K562 (cell line): ENCODE measurements around the gene TCEAL1. TPM values are rescaled to one million over a fixed set of nuclear protein-coding genes. Genes with fewer than 3 reads are reported as not detected.

Experiments
- ATAC-seq: fragments of 200-7000 bp; cut with Tn5 transposase; 3 replicates; pipeline ENCODE4 v1.9.1; 2020; ENCODE audit warnings: moderate library complexity
- BruUV-seq: library from RNA; stranded (reverse); fragments of 400-500 nt; replicated peaks from 2 replicates; lab custom pipeline; 2021; lab: Mats Ljungman, UMichigan
- CTCF ChIA-PET: fragments of 300-600 bp; formaldehyde crosslinking; extraction: SDS; loops from one replicate; lab custom pipeline; 2021; ENCODE audit warnings: low intra/inter-chr PET ratio; lab: Yijun Ruan, JAX
- POLR2A ChIA-PET: fragments of 300-600, 350-650 bp; sonication (Branson Sonifier 250); formaldehyde crosslinking; extraction: SDS; loops from one replicate; lab custom pipeline; 2021; ENCODE audit warnings: antibody characterized with exemption, inconsistent platforms; lab: Yijun Ruan, JAX
- DNase-seq, 4 experiments: peaks; one replicate each; pipeline versions ENCODE4 v3.0.0 to v3.0.0-alpha.2; 2011 to 2018; ENCODE audit warnings: low spot score in 3 of 4, mixed read lengths in 3 of 4; ENCODE audit errors: extremely low read depth in 1 of 4
- FAIRE-seq: peaks from 2 replicates; lab custom pipeline; 2011; peaks lifted over from hg19 to GRCh38; lab: Jason Lieb, UNC
- H2AFZ ChIP-seq: 2 replicates; pipeline ENCODE4 v1.6.0; 2011; ENCODE audit warnings: low read depth, low read length, control low read depth, inconsistent platforms
- H3K27ac ChIP-seq: fragments of 200-600 bp; 3 replicates; pipeline ENCODE4 v1.8.0; 2011; ENCODE audit warnings: low read depth, mild to moderate bottlenecking, control low read depth, inconsistent platforms, low read length, moderate library complexity, mixed read lengths; ENCODE audit errors: extremely low read depth
- H3K27me3 ChIP-seq, 2 experiments: fragments of 300-600 bp in 1 of 2; 2 replicates in 1 of 2; 3 replicates in 1 of 2; pipeline versions ENCODE4 v1.6.0 to v1.8.0; 2011; ENCODE audit warnings: inconsistent platforms in 2 of 2, low read length in 2 of 2, mild to moderate bottlenecking in 1 of 2, mixed read lengths in 1 of 2, moderate library complexity in 1 of 2; ENCODE audit not compliant: control insufficient read depth in 2 of 2, insufficient read depth in 2 of 2
- H3K36me3 ChIP-seq: fragments of 300-600 bp; 3 replicates; pipeline ENCODE4 v1.8.0; 2011; ENCODE audit warnings: mild to moderate bottlenecking, low read length, inconsistent platforms; ENCODE audit not compliant: control insufficient read depth, insufficient read depth
- H3K4me1 ChIP-seq, 2 experiments: fragments of 200-600 bp in 1 of 2; replicated peaks in 1 of 2; 2 replicates in 1 of 2; 3 replicates in 1 of 2; pipeline versions ENCODE4 v1.5.1 to v1.8.0; 2011; ENCODE audit warnings: inconsistent platforms in 2 of 2, low read length in 2 of 2, mild to moderate bottlenecking in 1 of 2, mixed read lengths in 1 of 2, moderate library complexity in 1 of 2; ENCODE audit not compliant: control insufficient read depth in 2 of 2, insufficient read depth in 2 of 2
- H3K4me2 ChIP-seq: 2 replicates; pipeline ENCODE4 v1.6.1; 2011; ENCODE audit warnings: low read length, control low read depth, inconsistent platforms, mixed read lengths; ENCODE audit not compliant: insufficient read depth
- H3K4me3 ChIP-seq: fragments of 200-600 bp; sonication (generic), shearing (Covaris generic); 2 replicates; pipeline ENCODE4 v1.5.1; 2016; ENCODE audit warnings: control low read depth, inconsistent platforms
- H3K79me2 ChIP-seq: fragments of 200-600 bp; 3 replicates; pipeline ENCODE4 v1.8.0; 2011; ENCODE audit warnings: low read length, inconsistent platforms; ENCODE audit not compliant: control insufficient read depth, insufficient read depth
- H3K9ac ChIP-seq, 2 experiments: 2 replicates each; pipeline versions ENCODE4 v1.6.0 to v1.6.1; 2011; ENCODE audit warnings: low read depth in 2 of 2, low read length in 2 of 2, control low read depth in 1 of 2, inconsistent platforms in 1 of 2, mild to moderate bottlenecking in 1 of 2, mixed read lengths in 1 of 2; ENCODE audit not compliant: insufficient read depth in 1 of 2
- H3K9me1 ChIP-seq: one replicate; pipeline ENCODE4 v1.6.0; 2011; ENCODE audit warnings: inconsistent platforms, mild to moderate bottlenecking, low read length, moderate library complexity; ENCODE audit not compliant: control insufficient read depth, insufficient read depth
- H3K9me3 ChIP-seq: replicated peaks from 2 replicates; pipeline ENCODE4 v1.5.1; 2011; ENCODE audit warnings: low read depth, low read length, inconsistent platforms; ENCODE audit not compliant: control insufficient read depth, insufficient read depth
- H4K20me1 ChIP-seq: replicated peaks from 2 replicates; pipeline ENCODE4 v1.6.1; 2011; ENCODE audit warnings: low read length, inconsistent platforms, mixed read lengths; ENCODE audit not compliant: control insufficient read depth, insufficient read depth
- ASH1L ChIP-seq: fragments of 450-650 bp; IDR thresholded peaks from 2 replicates; pipeline ENCODE4 v1.6.1; 2018; ENCODE audit warnings: borderline replicate concordance, mild to moderate bottlenecking, low read depth; ENCODE audit not compliant: partially characterized antibody
- FOXA3 ChIP-seq, 2 experiments: fragments of 450-650 bp in 1 of 2; sonication (generic) in 1 of 2; formaldehyde crosslinking; IDR thresholded peaks in 1 of 2; conservative IDR thresholded peaks in 1 of 2; 2 replicates each; pipeline versions ENCODE4 v1.4.0 to v1.8.0; 2020 to 2022; ENCODE audit warnings: mild to moderate bottlenecking in 2 of 2, missing genetic modification reagents in 1 of 2
- GTF2E2 ChIP-seq: fragments of 200-800 bp; sonication (Bioruptor generic); IDR thresholded peaks from 2 replicates; pipeline ENCODE4 v1.6.1; 2016; ENCODE audit warnings: missing genetic modification characterization, missing compliant biosample characterization
- HDAC6 ChIP-seq: IDR thresholded peaks from 2 replicates; pipeline ENCODE4 v1.6.1; 2012; ENCODE audit warnings: low read depth, mild to moderate bottlenecking, control low read depth, inconsistent platforms, low read length, moderate library complexity
- MYNN ChIP-seq, 2 experiments: sonication (generic); formaldehyde crosslinking in 1 of 2; IDR thresholded peaks; 2 replicates each; pipeline versions ENCODE4 v1.5.0 to v1.6.1; 2016 to 2020; ENCODE audit warnings: antibody characterized with exemption in 1 of 2, missing genetic modification reagents in 1 of 2
- NONO ChIP-seq, 2 experiments: fragments of 200-400 bp in 1 of 2; fragments of 450-650 bp in 1 of 2; formaldehyde crosslinking in 1 of 2; IDR thresholded peaks; 2 replicates each; pipeline ENCODE4 v1.6.1; 2017; ENCODE audit warnings: low read depth in 2 of 2, mild to moderate bottlenecking in 2 of 2, moderate library complexity in 2 of 2, low read length in 1 of 2
- STAG1 ChIP-seq: sonication (generic); formaldehyde crosslinking; IDR thresholded peaks from 2 replicates; pipeline ENCODE4 v1.5.0; 2020; ENCODE audit warnings: missing genetic modification reagents, borderline replicate concordance
- ZBTB8A ChIP-seq: fragments of 450-650 bp; IDR thresholded peaks from 2 replicates; pipeline ENCODE4 v1.6.1; 2018; ENCODE audit warnings: mild to moderate bottlenecking, moderate library complexity; ENCODE audit not compliant: partially characterized antibody
- ZNF239 ChIP-seq: fragments of 250-450 bp; sonication (Bioruptor Pico); IDR thresholded peaks from 2 replicates; pipeline ENCODE4 v1.4.0; 2020; ENCODE audit warnings: mild to moderate bottlenecking
- ZNF583 ChIP-seq: fragments of 250-450 bp; sonication (Bioruptor Pico); IDR thresholded peaks from 2 replicates; pipeline ENCODE4 v1.4.0; 2020
- ZNF778 ChIP-seq: fragments of 450-650 bp; formaldehyde crosslinking; IDR thresholded peaks from 2 replicates; pipeline ENCODE4 v1.4.0; 2020; ENCODE audit warnings: mild to moderate bottlenecking, moderate library complexity
- WGBS: fragments of 100-300 bp; shearing (Covaris generic); methylation state at CpG from one replicate; pipeline ENCODE4 v1.1.6; 2016; ENCODE audit warnings: low coverage, mixed read lengths; ENCODE audit not compliant: insufficient coverage; ENCODE audit errors: missing lambda C conversion rate; 5-methylcytosine and 5-hydroxymethylcytosine counted together
- in situ Hi-C: fragments of 300-500 bp; cut with MboI; formaldehyde crosslinking; loops from 4 replicates; pipeline ENCODE4 v1.15.0; 2018; ENCODE audit warnings: inconsistent platforms, mixed read lengths
- intact Hi-C: fragments of 100-400 bp; cut with micrococcal nuclease; formaldehyde crosslinking; loops from 2 replicates; pipeline ENCODE4 v1.14.2; 2022
- polyA plus RNA-seq, 8 experiments: library from polyadenylated mRNA; depleted of rRNA in 4 of 8; stranded (reverse) in 5 of 8; unstranded in 3 of 8; fragments of >200 nt; fragmentation: Nextera tagmentation in 2 of 8; fragmentation: Illumina TruSeq in 1 of 8; extraction: Ambion mirVana in 2 of 8; extraction: Trizol in 1 of 8; gene quantifications; 2 replicates each; pipeline versions ENCODE4 v1.2.1 to v1.2.3, GENCODE V29; 2011 to 2014; ENCODE audit warnings: inconsistent platforms in 1 of 8, missing spikeins in 1 of 8
- total RNA-seq, 7 experiments: library from RNA; depleted of rRNA in 6 of 7; stranded (reverse); fragments of >200 nt in 6 of 7; fragmentation: Illumina TruSeq in 2 of 7; extraction: Trizol in 2 of 7; gene quantifications; 2 replicates each; pipeline versions ENCODE4 v1.2.1 to v1.2.3, GENCODE V29; 2011 to 2021; ENCODE audit warnings: low replicate concordance in 1 of 7
- TF ChIP-seq, protein P1 (sequence below): sonication (generic); formaldehyde crosslinking; IDR thresholded peaks from 2 replicates; pipeline ENCODE4 v1.8.1; 2023; ENCODE audit warnings: missing genetic modification reagents, mild to moderate bottlenecking, borderline replicate concordance
- TF ChIP-seq, protein P2 (sequence below): sonication (generic); formaldehyde crosslinking; IDR thresholded peaks from 2 replicates; pipeline ENCODE4 v1.8.0; 2022; ENCODE audit warnings: mild to moderate bottlenecking, missing genetic modification reagents
- TF ChIP-seq, protein P3 (sequence below), 2 experiments: fragments of 450-650 bp; IDR thresholded peaks; 2 replicates each; pipeline ENCODE4 v1.6.1; 2016

Gene TCEAL1
- total and polyA plus RNA-seq, 9 of the 15 experiments (the other 6 are each of a cell fraction or from before 2014, with no cell fraction given), result 2.1 to 5.3 (median 4.0) TPM

DNA sequence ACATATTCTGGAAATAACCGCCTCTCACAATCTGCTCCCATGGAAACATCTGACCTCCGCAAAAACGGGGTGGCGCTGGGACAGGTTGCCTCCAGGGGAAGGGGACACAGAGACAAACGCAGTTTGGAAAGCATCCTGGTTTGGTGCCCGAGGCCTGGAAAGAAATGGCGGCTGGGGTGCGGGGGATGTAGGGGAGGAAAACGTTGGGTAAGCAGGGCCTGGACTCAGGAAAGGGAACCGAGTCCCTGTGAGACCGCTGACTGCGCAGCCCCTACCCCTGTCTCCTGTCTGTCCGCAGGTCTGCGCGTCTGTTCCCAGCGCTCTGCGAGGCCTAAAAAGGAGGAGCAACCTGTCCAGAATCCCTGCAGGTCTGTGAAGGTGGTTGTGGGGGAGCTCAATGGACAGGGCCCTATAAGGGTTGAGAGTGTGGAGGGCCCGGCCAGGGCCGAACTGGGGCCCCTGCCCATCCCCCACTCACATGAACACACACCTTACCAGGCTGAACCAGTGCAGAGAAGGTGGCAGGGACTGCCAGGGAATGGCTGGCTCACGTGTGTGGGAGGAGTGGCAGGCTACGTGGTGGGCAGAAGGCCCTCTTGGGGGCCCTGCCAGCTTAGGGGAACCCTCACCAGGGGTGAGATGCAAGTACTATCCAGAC, 20.3 kb upstream of the TCEAL1 start:
- no peaks in the 10 kb centered on the region for H3K9me3 ChIP-seq
- no peak overlapping the region for H3K4me2 ChIP-seq
- BruUV-seq, result no TSS peak
- CTCF ChIA-PET, result no interaction called here
- no peak for TF ChIP-seq ASH1L
- TF ChIP-seq NONO (IDR thresholded peaks at IDR 0.05; ENCODE audit: low read depth in 2 of 2, low read length in 1 of 2), result no peak
- no peak for TF ChIP-seq ZNF583 (CRISPR knock-in tag)
- no peak for TF ChIP-seq FOXA3 (CRISPR knock-in tag; conservative IDR thresholded peaks at IDR 0.05 in 1 of 2, IDR thresholded peaks at IDR 0.05 in 1 of 2)
- TF ChIP-seq, protein P1, sequence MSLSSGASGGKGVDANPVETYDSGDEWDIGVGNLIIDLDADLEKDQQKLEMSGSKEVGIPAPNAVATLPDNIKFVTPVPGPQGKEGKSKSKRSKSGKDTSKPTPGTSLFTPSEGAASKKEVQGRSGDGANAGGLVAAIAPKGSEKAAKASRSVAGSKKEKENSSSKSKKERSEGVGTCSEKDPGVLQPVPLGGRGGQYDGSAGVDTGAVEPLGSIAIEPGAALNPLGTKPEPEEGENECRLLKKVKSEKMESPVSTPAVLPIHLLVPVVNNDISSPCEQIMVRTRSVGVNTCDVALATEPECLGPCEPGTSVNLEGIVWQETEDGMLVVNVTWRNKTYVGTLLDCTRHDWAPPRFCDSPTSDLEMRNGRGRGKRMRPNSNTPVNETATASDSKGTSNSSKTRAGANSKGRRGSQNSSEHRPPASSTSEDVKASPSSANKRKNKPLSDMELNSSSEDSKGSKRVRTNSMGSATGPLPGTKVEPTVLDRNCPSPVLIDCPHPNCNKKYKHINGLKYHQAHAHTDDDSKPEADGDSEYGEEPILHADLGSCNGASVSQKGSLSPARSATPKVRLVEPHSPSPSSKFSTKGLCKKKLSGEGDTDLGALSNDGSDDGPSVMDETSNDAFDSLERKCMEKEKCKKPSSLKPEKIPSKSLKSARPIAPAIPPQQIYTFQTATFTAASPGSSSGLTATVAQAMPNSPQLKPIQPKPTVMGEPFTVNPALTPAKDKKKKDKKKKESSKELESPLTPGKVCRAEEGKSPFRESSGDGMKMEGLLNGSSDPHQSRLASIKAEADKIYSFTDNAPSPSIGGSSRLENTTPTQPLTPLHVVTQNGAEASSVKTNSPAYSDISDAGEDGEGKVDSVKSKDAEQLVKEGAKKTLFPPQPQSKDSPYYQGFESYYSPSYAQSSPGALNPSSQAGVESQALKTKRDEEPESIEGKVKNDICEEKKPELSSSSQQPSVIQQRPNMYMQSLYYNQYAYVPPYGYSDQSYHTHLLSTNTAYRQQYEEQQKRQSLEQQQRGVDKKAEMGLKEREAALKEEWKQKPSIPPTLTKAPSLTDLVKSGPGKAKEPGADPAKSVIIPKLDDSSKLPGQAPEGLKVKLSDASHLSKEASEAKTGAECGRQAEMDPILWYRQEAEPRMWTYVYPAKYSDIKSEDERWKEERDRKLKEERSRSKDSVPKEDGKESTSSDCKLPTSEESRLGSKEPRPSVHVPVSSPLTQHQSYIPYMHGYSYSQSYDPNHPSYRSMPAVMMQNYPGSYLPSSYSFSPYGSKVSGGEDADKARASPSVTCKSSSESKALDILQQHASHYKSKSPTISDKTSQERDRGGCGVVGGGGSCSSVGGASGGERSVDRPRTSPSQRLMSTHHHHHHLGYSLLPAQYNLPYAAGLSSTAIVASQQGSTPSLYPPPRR (CRISPR knock-in tag), result no peak
- TF ChIP-seq ZBTB8A, result no peak
- no peak for TF ChIP-seq MYNN (IDR thresholded peaks at IDR 0.05)
- TF ChIP-seq MYNN (CRISPR knock-in tag; IDR thresholded peaks at IDR 0.05), result no peak
- TF ChIP-seq, protein P2, sequence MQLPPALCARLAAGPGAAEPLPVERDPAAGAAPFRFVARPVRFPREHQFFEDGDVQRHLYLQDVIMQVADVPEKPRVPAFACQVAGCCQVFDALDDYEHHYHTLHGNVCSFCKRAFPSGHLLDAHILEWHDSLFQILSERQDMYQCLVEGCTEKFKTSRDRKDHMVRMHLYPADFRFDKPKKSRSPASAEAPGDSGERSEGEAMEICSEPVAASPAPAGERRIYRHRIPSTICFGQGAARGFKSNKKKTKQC (CRISPR knock-in tag), result no peak
- no peak for TF ChIP-seq STAG1 (CRISPR knock-in tag)
- no peak for TF ChIP-seq ZNF239 (CRISPR knock-in tag)
- TF ChIP-seq ZNF778, result no peak
- no peak for TF ChIP-seq HDAC6
- no peak for TF ChIP-seq GTF2E2 (tag)
- TF ChIP-seq, protein P3, sequence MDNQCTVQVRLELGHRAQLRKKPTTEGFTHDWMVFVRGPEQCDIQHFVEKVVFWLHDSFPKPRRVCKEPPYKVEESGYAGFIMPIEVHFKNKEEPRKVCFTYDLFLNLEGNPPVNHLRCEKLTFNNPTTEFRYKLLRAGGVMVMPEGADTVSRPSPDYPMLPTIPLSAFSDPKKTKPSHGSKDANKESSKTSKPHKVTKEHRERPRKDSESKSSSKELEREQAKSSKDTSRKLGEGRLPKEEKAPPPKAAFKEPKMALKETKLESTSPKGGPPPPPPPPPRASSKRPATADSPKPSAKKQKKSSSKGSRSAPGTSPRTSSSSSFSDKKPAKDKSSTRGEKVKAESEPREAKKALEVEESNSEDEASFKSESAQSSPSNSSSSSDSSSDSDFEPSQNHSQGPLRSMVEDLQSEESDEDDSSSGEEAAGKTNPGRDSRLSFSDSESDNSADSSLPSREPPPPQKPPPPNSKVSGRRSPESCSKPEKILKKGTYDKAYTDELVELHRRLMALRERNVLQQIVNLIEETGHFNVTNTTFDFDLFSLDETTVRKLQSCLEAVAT (IDR thresholded peaks at IDR 0.05), result no peak
- TF ChIP-seq, all 486 proteins: peak for 0
- Histone ChIP-seq H2AFZ (no peak overlapping the region), H4K20me1 (no peaks in the 10 kb centered on the region; the same call in 1 of the 2 replicates), H3K9me1 (no peaks in the 10 kb centered on the region), H3K27ac (no peak overlapping the region), H3K27me3 (peaks cover 0 to 5% of the 10 kb centered on the region in 2 experiments; a peak in 2 of 5 replicates), H3K36me3 (no peaks in the 10 kb centered on the region), H3K79me2 (no peaks in the 10 kb centered on the region), H3K4me1 (no peaks in the 10 kb centered on the region), H3K4me3 (no peak overlapping the region), H3K9ac (no peak overlapping the region)
- POLR2A ChIA-PET, result no interaction called here
- 29% methylated on average over 12 of the region's 21 CpGs for WGBS
- DNase-seq, result no peak
- no peak for FAIRE-seq
- in situ Hi-C loops (no loop called here), intact Hi-C loops (no loop called here)
- ATAC-seq, result no peak
